NCI-H526 treated with DMSO at 0.1 percent for 48 hours (cell line): ENCODE data around the gene SCP2.
"Not testable (repeated sequence)": the region's sequence is repeated elsewhere in the genome, so short reads cannot be mapped to it uniquely, and the experiment has no call there.

Experiments used
- DNase-seq: peaks from one replicate; lab custom pipeline; 2025; lab: John Stamatoyannopoulos, UW

SCP2 gene

DNA sequence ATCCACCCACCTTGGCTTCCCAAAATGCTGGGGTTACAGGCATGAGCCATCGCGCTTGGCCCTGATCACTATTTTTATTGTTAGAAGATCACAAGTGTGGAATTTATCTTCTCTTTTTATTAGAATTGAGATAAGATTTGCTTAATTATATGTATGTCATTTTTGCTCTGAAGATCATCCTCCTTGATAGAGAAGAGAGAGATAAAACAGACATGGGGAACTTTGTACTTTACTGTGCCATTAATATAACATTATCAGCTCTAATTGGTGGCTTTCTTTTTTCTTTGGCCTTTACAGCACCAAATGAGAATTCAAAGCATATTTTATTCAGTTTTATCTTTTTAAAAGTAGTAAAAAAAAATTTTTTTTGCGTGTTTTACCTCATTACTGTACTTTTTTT, 46.8 kb downstream of the SCP2 start:
- no peak for DNase-seq

DNA sequence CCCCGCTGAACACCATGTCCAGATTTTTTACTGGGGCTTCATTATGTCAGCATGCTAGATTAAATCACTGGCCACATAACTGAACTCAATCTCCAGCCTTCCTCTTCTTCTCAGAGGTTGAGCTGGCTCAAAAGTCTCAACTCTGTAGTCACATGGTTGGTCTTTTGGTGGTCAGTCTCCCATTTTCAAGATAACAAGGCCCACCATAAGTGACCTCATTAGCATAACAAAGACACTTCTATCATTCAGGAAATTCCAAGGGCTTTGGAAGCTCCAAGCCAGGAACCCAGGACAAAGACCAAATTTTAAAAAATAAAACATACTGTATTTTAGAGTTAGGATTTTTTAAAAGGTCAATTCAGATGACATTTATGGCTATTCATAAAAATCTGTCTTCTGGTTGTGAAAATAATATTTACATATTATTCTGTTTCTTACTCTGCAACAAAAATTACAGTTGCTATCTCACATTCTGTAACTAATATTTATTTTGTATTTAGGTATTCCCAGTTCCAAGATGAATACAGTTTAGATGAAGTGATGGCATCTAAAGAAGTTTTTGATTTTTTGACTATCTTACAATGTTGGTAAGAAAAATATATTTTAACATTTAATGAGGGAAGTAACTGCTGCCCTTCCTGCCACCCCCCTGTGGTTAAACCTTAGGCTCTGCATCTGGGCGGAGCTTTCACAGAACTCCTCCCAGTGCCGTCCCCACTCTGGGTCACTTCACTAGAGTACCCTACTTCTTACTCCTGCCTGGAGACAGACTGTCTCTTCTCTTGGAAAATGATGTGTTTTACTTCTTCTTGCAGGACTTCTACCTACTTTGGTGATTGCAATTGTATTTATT, 49.3 kb downstream of the SCP2 start:
- DNase-seq = no peak

DNA sequence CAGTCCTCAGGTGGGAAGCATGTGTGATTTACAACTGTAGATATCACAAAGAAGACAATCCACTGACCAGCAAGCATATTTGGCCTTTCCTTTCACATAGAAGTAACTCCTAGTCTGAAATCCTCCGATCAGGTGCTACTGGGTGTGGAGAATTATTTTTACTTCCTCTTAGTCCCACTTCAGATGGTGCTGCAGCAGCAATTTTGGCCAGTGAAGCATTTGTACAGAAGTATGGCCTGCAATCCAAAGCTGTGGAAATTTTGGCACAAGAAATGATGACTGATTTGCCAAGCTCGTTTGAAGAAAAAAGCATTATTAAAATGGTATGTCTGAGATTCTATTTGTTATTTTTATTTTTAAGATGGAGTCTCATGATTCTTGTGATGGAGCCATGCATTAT, 51.0 kb downstream of the SCP2 start:
- no peak for DNase-seq

DNA sequence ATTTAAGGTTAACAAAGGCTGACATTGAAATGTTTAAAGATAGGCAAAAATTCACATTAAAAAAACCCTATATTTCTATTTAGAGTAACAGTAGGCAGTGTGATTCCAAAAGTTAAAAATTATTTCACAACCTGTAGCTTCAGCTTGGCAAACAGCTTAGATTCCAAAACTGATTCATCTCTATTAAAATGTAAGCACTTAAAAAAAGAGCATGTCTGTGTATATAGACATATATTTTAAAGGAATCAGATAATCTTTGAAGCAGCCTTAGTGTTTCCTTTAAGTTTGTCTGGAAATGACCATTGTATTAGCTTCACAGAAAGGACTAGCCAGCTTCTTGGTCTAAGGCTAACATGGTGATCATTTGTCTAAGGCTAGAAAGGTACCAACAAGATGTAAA, 65.7 kb downstream of the SCP2 start:
- DNase-seq = not testable (repeated sequence)

DNA sequence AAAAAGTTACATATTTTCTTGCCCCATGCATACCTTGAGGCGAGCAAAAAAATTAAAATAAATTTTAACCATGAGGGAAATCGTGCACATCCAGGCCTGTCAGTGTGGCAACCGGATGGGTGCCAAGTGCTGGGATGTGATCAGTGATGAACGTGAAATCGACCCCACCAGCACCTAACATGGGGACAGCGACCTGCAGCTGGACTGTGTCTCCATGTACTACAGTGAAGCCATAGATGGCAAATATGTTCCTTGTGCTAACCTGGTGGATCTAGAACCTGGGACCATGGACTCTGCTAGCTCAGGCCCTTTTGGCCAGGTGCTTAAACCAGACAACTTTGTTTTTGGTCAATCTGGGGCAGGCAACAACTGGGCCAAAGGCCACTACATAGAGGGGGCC, 67.6 kb downstream of the SCP2 start:
- DNase-seq = no peak

DNA sequence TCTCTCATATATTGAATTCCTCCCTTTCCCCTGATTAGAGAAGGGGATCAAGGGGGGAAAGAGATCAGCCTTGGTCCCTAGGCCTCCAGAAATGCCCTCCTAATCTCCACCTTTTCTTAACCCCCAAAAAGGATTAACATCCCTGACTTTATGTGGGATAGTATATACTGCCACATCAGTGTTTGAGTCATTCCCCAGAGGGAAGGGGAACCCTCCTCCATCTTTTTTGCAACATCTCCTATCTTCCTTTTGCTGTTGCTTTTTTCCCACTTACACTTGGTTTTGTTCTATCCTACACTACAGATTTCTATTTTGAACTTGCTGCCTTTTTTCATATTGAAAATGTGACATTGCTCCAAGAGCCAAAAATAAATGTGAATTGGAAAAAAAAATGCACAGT, 69.6 kb downstream of the SCP2 start:
- DNase-seq = no peak

DNA sequence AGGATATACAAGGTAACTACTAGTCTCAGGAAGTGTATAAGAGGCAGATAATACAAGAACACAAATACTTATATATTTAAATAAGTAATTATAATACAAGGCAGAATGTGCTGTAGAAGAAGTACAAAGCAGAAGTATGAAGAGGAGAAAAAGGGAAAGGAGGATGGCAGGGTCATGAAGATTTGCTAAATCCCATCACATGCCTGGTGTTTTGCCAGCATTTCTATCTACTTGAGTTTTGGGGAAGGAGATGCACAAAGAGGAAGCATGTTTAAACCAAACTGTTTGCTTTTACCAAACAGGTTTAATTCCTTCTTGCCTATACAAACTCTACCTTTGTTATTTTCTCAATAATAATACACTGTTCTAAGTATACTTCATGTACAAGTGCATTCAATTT, 74.1 kb downstream of the SCP2 start:
- DNase-seq = no peak

DNA sequence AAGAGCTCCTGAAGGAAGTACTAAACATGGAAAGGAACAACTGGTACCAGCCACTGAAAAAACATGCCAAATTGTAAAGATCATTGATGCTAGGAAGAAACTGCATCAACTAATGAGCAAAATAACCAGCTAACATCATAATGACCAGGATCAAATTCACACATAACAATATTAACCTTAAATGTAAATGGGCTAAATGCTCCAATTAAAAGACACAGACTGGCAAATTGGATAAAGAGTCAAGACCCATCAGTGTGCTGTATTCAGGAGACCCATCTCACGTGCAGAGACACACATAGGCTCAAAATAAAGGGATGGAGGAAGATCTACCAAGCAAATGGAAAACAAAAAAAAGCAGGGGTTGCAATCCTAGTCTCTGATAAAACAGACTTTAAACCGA, 79.5 kb downstream of the SCP2 start:
- not testable (repeated sequence) for DNase-seq

DNA sequence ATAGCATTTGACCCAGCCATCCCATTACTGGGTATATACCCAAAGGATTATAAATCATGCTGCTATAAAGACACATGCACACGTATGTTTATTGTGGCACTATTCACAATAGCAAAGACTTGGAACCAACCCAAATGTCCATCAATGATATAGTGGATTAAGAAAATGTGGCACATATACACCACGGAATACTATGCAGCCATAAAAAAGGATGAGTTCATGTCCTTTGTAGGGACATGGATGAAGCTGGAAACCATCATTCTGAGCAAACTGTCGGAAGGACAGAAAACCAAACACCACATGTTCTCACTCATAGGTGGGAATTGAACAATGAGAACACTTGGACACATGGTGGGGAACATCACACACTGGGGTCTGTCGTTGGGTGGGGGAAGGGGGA, 83.2 kb downstream of the SCP2 start:
- DNase-seq = not testable (repeated sequence)

DNA sequence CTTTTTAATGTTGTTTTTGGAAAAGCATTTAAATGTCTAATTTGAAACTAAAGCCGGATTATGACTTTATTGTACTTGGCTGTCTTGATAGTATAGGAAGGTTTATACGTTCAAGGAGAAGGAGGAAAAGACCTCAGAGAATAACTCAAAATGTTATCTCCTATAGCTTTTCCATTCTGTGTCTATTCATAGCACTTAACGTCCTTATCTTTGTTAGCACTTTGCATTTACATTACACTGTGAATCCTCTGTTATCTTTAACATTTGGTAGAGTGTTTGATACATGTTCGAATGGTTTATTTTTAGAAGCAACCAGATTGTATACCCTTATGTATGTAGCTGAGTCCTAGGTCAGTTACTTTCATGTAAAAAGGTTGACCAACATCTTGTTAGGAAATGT, 84.1 kb downstream of the SCP2 start:
- DNase-seq = no peak

DNA sequence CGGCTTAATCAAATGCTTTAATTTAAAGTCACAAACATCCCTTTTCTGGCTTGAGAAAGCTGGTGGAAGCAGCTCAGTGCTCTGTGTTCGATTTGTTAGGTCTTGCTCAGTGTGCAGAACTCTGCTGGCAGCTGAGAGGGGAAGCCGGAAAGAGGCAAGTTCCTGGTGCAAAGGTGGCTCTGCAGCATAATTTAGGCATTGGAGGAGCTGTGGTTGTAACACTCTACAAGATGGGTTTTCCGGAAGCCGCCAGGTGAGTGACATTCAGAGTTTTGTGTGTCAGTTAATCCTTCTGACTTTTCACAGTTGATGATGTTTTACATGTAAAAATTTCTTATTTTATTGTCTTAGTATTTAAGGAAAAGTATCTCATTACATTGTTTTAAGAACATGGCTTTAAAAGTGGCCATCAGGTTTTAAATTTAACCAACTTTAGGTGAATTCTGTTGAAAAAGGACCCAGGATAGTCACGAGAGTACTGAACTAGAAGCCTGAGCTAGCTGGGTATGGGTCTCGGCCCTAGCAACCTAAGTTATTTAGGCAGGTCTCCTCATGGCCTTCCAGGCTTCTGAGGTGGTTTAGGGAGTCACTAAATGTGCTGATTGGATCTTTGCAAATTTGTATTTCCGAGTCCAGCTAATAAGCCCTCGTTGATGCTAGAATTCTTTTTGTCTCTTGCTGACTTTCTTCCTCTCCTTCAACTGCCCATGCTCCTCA, 87.9 kb downstream of the SCP2 start:
- peak; percentile 89 for DNase-seq

DNA sequence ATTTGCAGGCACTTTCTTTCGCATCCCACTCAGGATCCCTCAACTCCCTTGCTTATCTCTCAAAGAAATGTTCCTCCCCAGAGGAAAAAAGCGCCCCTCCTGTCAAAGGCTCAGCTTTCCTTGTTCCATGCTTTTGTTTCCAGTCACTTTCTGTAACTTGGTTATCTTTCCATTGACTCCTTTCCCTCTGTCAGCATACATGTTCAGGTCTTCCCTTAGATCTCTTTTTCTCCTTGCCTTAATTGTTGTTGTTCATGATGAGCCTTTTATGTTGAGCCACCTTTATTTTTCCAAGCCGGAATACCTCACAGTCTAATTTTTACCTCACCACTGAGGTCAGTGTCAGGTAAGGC, 88.4 kb downstream of the SCP2 start:
- DNase-seq = no peak

DNA sequence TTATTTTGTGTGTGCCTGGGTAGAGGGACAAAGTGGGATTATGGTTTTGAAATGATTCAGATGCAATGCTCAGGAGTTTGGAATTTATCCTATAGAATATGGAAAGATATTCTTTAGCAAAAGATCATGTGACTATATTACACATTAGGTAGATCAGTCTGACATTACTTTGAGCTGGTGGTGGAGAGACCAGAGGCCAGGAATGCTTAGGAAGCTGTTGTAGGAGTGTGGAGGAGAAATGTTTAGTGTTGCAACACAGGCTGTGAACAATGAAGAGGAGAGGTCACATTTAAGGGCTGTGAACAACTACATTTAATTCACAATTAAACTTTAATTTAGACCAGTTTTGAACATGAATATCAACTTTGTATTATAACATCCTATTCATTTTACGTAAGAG, 89.6 kb downstream of the SCP2 start:
- DNase-seq = no peak

DNA sequence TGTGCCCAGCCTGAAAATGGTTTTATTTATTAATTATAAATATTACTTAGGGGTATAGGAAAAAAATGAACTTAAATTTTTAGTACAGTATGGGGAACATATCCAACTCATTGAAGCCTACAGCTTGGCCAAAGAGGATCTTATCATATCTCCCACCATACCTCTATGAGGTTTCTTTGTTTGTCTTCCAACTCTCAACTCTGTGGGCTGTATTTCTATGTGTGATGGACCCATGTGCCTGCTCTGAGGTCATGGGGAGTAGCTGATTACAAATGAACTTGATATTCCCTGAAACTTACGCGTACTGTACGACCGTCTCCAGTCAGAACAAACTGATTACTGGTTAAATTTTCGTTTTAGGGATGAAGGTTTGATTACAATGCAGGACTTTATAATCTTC, 93.5 kb downstream of the SCP2 start:
- DNase-seq = no peak

DNA sequence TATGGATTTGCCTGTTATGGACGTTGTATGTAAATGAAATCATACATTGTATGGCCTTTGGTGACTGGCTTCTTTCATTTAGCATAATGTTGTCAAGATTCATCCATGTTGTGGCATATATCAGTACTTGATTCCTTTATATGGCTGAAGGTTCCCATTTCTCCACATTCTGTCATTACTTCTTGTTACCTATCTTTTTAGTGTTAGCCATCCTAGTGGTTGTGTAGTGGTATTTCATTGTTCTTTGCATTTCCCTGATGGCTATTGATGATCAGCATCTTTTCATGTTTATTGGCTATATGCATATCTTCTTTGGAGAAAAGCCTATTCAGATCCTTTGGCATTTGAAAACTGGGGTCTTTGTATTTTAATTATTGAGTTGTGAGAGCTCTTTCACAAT, 95.1 kb downstream of the SCP2 start:
- no peak for DNase-seq

DNA sequence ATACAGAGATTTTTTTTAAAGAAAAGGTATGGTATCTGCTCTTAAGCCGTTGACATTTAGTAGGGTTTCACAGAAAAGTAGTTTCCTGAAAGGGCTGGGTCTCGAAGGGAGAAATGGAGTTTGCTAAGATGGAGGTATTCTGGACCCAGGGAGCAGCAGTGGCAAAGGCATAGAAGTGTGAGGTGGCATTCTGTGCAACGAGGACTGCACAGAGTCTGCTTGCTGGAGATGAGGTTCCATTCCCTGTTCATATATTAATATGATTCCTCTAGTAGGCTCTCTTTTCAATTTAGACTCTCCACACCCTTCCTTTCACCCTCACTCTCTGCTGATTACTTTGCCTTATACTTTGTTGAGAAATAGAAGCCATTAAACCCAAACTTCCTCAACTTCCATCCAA, 96.5 kb downstream of the SCP2 start:
- DNase-seq = no peak

DNA sequence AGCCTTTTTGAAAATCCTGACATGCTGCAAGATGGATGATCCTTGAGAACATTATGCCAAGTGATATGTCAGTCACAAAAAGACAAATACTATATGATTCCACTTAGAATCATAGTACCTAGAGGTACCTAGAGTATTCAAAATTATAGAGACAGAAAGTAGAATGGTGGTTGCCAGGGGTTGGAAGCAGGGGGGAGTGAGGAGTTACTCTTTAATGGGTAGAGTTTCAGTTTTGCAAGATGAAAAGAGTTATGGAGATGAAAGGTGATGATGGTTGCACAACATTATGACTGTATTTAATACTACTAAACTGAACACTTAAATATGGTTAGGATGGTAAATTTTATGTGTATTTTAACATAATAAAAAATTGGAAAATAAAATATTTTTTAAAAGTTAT, 97.0 kb downstream of the SCP2 start:
- DNase-seq = no peak

DNA sequence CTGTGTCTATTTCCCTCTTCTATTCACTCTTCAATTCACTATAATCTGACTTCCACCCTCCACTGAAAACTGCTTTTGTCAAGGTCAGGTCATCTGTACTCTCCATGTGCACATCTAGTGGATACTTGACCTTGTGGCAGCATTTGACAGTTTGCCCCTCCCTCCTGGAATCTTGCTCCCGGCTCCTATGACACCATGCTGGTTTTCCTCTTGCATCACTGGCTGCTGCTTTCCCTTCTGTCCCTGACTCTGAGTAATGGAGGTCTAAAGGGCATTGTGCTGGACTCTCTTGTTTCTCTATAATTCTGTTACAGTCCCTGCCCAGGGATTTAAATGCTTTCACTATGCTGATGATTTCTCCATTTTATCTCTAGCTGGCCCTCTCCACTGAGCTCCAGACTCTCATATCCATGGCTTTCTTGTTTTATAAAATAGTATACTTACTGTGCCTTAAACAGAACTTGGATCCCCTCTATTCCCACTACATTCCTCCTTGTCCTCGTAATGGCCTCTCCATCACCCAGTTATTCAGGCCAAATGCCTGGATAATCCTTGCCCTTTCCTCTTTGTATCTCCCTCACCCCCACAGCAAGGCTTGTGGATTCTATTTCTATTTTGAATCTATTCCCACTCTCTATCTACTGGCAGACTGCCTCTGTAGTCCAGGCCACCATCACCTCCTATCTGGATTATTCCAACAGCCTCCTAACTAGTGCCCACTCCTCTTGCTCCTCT, 98.1 kb downstream of the SCP2 start:
- no peak for DNase-seq

DNA sequence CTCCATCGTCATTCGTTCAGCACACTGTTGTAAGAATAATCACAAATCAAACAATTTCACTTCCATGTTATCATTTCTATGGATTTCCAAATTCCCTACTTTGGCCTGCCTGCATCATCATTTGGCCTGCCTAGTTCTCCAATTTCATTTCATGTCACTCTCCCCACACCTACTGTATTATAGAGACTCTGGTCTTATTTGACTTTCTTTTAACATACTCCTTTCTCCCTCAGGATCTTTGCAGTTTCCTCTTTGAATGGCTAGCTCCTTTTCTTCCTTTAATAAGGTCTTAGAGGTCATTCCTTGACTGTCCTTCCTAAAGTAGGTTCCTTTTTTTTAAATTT, 98.7 kb downstream of the SCP2 start:
- DNase-seq = no peak

DNA sequence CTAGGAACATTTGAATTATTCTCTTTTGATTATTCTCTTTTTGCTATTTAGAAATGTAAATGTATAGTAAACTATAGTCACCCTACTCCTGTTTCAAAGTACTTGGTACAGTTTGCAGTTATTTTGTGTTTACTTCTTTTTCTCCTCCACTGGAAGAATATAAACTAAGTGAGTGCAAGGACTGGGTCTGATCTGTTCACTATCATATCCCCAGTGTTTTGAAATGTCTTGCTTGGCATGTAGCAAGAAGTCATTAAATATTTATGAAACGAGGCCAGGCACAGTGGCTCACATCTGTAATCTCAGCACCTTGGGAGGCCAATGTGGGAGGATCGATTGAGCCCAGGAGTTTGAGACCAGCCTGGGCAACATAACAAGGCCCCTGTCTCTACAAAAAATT, 99.2 kb downstream of the SCP2 start:
- DNase-seq = no peak

DNA sequence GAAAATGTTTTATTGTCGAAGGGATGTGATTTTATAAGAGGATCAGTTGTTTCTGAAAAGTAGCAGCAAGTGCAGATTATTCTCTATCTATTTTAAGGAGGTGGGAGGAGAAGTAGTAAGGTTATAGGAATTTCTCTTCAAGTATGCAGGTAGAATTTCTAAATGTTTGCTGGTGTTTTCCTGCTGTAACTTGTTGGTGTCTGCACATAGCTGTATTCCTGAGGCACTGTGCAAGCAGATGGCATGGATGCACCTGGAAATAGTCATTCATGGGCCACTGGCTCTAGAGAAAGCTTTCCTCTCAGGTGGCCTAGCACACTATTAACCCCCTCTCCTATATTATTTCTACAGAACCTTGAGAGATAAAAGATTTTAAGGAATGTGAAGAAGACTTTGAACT, 104.7 kb downstream of the SCP2 start:
- DNase-seq = no peak

DNA sequence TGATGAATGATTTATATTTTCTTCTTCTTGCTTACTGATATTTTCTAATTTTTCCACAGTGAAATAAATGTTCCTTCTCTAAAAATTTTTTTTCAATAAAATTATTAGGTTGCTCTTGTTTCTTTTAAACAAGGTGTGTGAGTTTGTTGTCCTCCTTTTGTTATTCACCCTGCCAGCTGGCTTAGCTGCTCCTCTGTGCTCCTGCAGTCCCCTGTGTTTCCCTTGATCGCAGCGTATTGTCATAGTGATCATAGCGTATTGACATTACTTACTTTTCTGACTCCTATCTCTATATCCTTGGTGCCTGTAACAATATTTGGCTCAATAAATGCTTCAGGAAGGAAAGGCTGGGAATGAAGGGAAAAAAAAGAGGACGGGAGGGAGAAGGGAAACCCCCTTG, 110.1 kb downstream of the SCP2 start:
- DNase-seq = no peak

DNA sequence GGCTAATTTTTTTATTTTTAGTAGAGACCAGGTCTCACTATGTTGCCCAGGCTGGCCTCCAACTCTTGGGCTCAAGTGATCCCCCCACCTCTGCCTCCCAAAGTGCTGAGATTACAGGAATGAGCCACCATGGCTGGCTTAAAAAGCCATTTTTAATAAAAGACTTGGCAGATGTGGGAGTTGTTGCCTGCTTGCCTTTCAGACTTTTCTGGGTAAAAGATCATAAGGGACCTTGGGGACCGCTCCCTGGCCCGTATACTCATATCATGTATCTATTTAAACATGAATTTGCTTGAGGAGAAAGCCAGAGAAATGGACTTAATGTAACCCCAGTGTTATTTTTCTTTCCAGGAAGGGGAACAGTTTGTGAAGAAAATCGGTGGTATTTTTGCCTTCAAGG, 111.5 kb downstream of the SCP2 start:
- DNase-seq = no peak
